ENCODE data around the gene VIPR2.
A peak's percentile ranks its signal among the peaks of the same experiment; 100 is the strongest.

VIPR2 gene

DNA sequence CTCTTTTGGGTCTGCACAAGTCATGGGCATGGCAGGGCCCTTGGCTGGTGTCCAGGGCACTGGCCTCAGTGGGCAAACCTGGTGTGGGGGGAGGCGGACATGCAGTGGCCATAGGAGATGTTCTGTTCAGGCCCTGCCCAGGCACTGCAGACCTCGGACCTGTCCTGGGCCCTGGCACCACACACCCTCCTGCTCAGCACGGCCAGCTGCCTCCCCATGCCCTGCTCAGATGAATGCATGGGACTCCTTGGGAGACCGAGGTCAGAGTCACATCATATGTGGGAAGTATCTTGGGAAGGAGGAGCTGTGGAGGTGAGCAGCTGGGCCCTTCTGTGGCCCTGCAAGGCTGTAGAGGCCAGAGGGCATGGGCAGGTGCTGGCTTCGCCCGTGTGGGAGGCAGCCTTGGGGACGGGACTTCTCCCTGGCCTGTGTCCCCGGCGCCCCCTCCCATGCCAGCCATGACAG is 130.8 kb downstream of the VIPR2 start:
- 0 out of 2 replicates have a peak overlapping the region, but pooled peaks have one; percentile 24 for H3K27ac ChIP-seq (ENCODE audit: low read length)
- TF ChIP-seq CTCF (IDR thresholded peaks at IDR 0.05; ENCODE audit: borderline replicate concordance, extremely low read depth, low read length, poor library complexity, severe bottlenecking) (no peak), EZH2 (IDR thresholded peaks at IDR 0.05; ENCODE audit: borderline replicate concordance, low read depth, low read length, severe bottlenecking) (no peak)
- DNase-seq, result no peak

DNA sequence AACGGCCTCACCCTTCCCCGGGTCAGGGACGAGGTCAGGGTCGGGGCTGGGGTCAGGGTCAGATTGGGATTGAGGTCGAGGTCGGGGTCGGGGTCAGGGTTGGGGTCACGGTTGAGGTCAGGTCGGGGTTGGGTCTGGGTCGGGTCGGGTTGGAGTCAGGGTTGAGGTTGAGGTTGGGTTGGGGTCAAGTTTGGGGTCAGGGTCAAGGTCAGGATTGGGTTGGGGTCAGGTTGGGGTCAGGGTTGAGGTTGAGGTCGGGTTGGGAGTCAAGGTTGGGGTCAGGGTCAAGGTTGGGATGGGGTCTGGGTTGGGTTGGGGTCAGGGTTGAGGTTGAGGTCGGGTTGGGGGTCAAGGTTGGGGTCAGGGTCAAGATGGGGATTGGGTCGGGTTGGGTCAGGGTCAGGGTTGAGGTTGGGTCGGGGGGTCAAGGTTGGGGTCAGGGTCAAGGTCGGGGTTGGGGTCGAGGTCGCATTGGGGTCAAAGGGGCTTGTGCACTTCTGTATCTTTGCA is 131.4 kb downstream of the VIPR2 start:
- TF ChIP-seq CTCF (IDR thresholded peaks at IDR 0.05; ENCODE audit: borderline replicate concordance, extremely low read depth, low read length, poor library complexity, severe bottlenecking) (no peak), EZH2 (IDR thresholded peaks at IDR 0.05; ENCODE audit: borderline replicate concordance, low read depth, low read length, severe bottlenecking) (no peak)
- Histone ChIP-seq H3K27me3 (ENCODE audit: insufficient read depth, low read length, poor library complexity) (no peaks in the 10 kb centered on the region), H3K9me3 (ENCODE audit: insufficient read depth, low read length, severe bottlenecking) (no peaks in the 10 kb centered on the region), H2AFZ (ENCODE audit: low read depth, low read length) (no peak overlapping the region), H4K20me1 (ENCODE audit: insufficient read depth, low read length) (no peaks in the 10 kb centered on the region), H3K4me2 (ENCODE audit: insufficient read depth, low read length) (no peak overlapping the region), H3K9ac (ENCODE audit: low read depth, low read length) (no peak overlapping the region), H3K36me3 (ENCODE audit: insufficient read depth, low read length) (no peaks in the 10 kb centered on the region), H3K4me3 (ENCODE audit: low read depth in 1 of 2, low read length in 2 of 2) (no peak overlapping the region), H3K79me2 (ENCODE audit: insufficient read depth, low read length) (no peaks in the 10 kb centered on the region), H3K27ac (ENCODE audit: low read length) (peak overlapping the region; percentile 17; the same call in 1 of the 2 replicates), H3K4me1 (ENCODE audit: insufficient read depth, low read length) (peaks cover 19% of the 10 kb centered on the region)
- DNase-seq (no peak), ATAC-seq (ENCODE audit: insufficient read depth, low read depth) (no peak)

More for the DNA sequence above, 130.8 kb downstream of the VIPR2 start:
- ATAC-seq (ENCODE audit: insufficient read depth, low read depth), result no peak
- Histone ChIP-seq H3K4me3 (ENCODE audit: low read depth in 1 of 2, low read length in 2 of 2) (no peak overlapping the region), H3K4me2 (ENCODE audit: insufficient read depth, low read length) (no peak overlapping the region), H3K27me3 (ENCODE audit: insufficient read depth, low read length, poor library complexity) (no peaks in the 10 kb centered on the region), H3K4me1 (ENCODE audit: insufficient read depth, low read length) (peaks cover 23% of the 10 kb centered on the region), H4K20me1 (ENCODE audit: insufficient read depth, low read length) (no peaks in the 10 kb centered on the region), H3K9me3 (ENCODE audit: insufficient read depth, low read length, severe bottlenecking) (no peaks in the 10 kb centered on the region), H2AFZ (ENCODE audit: low read depth, low read length) (no peak overlapping the region), H3K79me2 (ENCODE audit: insufficient read depth, low read length) (no peaks in the 10 kb centered on the region), H3K9ac (ENCODE audit: low read depth, low read length) (no peak overlapping the region), H3K36me3 (ENCODE audit: insufficient read depth, low read length) (no peaks in the 10 kb centered on the region)

GRCh38 chr7:159012353-159013069 is 132.2 kb downstream of the VIPR2 start:
- H3K27me3 ChIP-seq (ENCODE audit: insufficient read depth, low read length, poor library complexity), result no peaks in the 10 kb centered on the region
- peaks cover 14% of the 10 kb centered on the region for H3K4me1 ChIP-seq (ENCODE audit: insufficient read depth, low read length)
- no peak overlapping the region for H3K27ac ChIP-seq (ENCODE audit: low read length)
- H3K4me3 ChIP-seq (ENCODE audit: low read depth in 1 of 2, low read length in 2 of 2), result no peak overlapping the region
- no peak overlapping the region for H3K9ac ChIP-seq (ENCODE audit: low read depth, low read length)
- no peak overlapping the region for H2AFZ ChIP-seq (ENCODE audit: low read depth, low read length)
- H3K4me2 ChIP-seq (ENCODE audit: insufficient read depth, low read length), result no peak overlapping the region
- no peaks in the 10 kb centered on the region for H3K79me2 ChIP-seq (ENCODE audit: insufficient read depth, low read length)
- H3K9me3 ChIP-seq (ENCODE audit: insufficient read depth, low read length, severe bottlenecking), result no peaks in the 10 kb centered on the region
- no peaks in the 10 kb centered on the region for H3K36me3 ChIP-seq (ENCODE audit: insufficient read depth, low read length)
- TF ChIP-seq CTCF (IDR thresholded peaks at IDR 0.05; ENCODE audit: borderline replicate concordance, extremely low read depth, low read length, poor library complexity, severe bottlenecking), result no peak
- TF ChIP-seq EZH2 (IDR thresholded peaks at IDR 0.05; ENCODE audit: borderline replicate concordance, low read depth, low read length, severe bottlenecking), result no peak
- no peak for ATAC-seq (ENCODE audit: insufficient read depth, low read depth)
- no peaks in the 10 kb centered on the region for H4K20me1 ChIP-seq (ENCODE audit: insufficient read depth, low read length)
- no peak for DNase-seq
